CD1c-positive myeloid dendritic cell (primary cell): ENCODE data around the gene TMCO4.

Experiments
- DNase-seq: peaks from one replicate; pipeline ENCODE4 v3.0.0-alpha.2; 2016; ENCODE audit errors: extremely low spot score

Gene TMCO4

DNA sequence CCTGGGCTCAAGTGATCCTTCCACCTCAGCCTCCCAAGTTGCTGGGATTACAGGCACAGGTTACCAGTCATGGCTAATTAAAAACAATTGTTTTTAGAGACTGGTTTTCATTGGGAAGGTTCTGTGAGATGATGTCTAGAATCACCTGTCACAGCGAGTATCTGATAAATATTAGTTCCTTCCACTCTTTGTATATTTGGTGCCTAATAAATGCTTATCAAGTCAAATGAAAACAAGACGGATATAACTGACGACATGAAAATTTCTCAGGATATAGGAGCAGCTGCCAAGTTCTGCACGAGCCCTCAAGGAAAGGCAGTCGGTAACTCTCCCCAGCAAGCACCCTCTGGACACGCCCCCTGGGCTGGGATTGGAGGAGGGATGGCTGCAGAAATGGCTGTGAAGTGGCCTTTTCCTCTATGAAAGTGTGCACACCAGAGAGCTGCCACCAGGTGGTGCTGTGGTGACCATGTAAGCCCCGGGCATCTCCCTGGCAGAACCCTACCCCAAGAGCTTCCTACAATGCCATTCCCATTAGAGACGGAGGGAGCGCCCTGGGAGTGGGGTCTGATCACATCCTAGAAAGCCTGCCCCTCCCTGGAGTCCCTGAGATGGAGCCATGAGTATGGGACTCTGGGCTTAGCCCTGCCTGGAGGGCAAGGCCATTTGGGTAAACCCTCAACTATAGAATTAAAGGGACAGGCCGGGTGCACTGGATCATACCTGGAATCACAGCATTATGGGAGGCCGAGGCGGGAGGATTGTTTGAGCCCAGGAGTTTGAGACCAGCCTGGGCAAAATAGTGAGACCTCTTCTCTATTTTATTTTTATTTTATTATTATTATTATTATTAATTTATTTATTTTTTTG, 84.1 kb downstream of the TMCO4 start:
- DNase-seq, result peak; percentile 89

DNA sequence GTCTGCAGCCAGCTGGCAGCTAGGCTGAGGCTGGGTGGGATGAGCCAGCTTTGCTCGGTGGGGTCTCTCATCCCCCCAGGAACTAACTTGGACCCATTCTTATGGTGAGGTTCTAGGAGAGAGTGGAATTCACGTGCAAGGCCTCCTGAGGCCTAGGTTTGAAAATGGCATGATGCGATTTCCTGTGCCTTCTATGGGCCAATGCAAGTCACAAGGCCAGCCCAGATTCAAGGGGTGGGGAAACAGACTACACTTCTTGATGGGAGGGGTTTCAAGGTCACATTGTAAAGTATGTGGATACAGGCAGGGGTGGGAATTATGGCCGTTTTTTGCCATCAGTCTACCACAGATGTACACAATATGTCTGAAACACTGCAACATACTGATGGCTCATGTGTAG, 86.8 kb downstream of the TMCO4 start:
- DNase-seq, result no peak

DNA sequence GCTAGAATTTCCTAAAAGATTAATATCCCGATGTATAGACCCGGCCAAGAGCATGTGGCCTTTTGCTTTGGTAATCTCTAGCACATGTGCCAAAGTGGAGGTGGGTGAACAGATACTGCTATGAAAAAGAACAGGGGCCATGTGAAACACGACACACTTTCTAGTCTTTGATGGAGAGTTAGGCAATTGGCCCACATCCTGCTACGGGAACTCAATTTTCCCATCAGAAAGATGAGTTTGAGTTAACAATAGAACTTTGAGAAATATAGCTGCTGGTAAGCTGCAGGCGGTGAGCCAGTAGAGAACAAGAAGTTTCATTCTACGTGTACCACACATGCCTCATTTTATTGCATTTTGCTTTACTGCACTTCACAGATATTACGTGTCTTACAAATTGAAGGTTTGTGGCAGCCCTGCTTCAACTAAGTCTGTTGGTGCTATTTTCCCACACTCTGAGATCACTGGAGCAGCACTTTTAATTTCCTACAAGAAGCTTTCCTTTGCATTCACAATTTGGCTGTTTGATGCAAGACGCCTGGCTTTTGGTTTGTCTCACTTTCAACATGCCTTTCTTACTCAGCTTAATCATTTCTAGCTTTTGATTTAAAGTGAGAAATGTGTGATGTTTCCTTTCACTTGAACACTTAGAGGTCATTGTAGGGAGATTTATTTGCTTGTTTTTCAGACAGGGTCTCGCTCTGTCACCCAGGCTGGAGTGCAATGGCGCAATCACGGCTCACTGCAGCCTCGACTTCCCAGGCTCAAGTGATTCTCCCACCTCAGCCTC, 88.7 kb downstream of the TMCO4 start:
- no peak for DNase-seq

DNA sequence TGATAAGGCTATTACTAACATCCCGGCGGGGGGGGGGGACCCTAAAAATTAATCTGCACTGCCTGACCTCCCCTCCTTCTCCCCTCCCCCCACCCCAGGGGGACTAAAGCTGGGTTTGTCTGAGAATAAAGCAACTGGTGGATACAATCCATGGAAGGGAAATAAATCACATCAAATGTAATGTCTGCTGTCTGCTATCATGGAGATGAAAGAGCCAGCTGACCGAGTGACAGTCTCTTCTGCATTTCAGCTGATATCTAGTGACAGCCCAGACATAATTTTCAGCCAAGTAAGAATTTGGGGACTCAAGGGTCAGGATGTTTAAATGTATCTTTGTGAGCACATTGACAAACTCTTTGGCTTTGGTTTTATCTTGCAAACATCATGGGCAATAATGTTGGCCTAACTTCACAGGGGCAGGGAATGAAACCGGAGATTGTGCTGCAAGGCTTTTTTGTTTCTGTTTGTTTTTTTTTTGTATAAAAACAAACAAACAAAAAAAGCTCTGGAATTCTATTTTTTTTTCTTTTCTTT, 90.4 kb downstream of the TMCO4 start:
- no peak for DNase-seq

DNA sequence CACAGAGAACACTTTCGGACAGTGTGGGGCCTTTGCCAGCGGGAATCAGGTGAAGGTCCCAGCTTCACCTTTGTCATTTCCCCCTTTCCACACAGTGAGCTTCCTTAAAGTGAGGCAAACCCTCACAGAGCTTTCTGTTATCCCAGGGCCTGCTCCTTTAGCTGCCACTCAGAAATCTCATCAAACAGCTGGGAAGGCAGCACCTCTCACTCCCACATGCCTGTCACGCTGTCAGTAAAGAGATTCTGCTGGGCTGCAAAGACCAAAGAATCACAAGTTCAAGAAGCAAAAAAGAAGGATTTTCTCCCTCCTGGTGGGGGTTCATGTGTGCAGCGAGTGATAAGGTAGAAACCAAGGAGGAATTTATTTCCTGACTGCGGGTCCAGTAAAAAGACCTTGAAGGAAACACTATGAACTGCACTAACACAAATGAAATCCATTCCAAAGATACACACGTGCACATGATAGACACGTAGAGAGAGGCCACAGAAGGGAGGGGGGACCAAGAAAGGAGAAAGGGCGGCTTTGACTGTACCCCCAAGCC, 91.1 kb downstream of the TMCO4 start:
- DNase-seq, result no peak

DNA sequence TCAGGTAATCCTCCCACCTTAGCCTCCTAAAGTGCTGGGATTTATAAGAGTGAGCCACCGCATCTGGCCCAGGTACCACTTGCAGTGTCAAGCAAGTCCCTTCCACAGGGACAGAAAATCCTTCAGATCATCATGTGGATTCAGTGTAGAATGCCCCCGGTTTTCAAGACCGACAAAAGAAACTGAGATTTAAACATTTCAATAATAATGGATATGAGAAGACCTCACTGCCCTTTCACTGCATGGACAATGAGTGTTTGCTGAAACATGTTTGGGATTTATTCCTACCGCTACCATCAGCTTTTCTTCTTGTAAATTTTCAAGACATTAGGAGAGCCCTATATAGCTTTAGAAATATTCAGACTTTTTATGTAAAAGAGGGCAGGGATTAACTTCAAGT, 93.6 kb downstream of the TMCO4 start:
- DNase-seq, result no peak

DNA sequence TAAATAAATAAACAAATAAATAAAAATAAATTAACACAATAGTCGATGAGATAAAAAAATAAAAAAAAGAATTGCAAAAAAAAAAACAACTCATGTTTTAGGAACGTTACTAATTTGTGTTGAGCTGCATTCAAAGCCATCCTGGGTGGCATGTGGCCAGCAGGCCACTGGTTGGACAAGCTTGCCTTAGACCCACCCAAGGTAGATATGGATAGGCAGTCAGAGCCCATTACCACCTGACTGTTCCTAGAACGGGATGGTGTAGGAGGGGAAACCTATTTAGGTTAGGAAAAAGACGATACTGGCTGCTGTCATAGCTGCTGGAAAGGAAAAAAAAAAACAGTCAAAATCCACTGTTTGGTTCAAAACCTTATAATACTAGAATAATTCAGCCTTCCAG, 94.3 kb downstream of the TMCO4 start:
- DNase-seq, result no peak

DNA sequence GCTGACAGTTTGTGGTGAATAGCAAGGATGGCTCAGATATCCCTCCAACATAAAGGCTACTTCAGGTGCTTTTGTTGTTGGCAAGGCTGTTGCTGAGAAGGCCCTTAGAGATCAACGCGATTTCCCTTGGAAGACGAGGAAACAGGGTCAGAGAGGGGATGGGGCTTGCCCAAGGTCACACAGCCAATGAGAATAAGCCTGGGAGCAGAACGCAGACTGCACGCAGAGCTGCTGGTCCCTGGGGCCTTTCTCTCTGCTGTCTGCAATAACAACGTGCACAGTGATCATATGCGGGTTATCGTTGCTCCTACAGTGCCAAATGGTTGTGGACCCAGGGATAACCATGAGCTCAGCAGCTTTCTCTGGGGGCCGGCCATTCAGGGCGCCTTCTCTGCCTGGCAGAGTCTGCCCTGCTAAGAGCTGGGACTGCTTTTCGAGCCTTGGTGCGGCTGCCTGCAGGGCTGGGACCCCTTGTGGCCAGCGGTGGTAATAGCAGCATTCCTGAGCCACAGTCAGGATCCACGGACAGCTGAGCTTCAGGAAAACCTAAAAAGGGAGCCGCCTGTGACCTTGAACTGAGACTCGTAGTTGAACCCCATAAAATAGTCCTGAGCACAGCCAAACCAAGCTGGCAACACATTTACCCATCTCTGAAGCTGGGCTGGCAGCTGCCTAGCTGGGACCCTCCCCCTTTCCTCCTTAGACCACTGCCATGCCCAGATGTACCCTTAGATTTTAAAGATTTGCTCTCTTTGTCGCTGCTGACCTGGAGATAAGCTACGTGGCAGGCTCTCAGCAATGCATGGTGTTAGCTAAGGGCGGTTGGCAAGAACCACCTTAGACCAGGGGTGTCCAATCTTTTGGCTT, 95.2 kb downstream of the TMCO4 start:
- peak; percentile 39 for DNase-seq

DNA sequence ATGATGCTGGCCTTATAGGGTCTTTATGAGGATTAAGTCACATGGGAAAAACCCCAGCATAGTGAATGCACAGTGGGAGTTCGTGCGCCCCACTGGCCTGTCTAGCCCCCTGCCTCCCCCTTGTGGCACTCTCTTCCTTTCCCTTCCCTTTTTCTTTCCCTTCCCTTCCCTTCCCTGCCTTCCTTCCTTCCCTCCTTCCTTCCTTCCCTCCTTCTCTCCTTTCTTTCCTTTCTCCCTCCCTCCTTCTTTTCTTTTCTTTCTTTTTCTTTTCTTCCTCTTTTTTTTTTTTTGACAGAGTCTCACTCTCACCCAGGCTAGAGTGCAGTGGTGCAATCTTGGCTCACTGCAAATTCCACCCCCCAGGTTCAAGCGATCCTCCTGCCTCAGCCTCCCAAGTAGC, 96.4 kb downstream of the TMCO4 start:
- no peak for DNase-seq

DNA sequence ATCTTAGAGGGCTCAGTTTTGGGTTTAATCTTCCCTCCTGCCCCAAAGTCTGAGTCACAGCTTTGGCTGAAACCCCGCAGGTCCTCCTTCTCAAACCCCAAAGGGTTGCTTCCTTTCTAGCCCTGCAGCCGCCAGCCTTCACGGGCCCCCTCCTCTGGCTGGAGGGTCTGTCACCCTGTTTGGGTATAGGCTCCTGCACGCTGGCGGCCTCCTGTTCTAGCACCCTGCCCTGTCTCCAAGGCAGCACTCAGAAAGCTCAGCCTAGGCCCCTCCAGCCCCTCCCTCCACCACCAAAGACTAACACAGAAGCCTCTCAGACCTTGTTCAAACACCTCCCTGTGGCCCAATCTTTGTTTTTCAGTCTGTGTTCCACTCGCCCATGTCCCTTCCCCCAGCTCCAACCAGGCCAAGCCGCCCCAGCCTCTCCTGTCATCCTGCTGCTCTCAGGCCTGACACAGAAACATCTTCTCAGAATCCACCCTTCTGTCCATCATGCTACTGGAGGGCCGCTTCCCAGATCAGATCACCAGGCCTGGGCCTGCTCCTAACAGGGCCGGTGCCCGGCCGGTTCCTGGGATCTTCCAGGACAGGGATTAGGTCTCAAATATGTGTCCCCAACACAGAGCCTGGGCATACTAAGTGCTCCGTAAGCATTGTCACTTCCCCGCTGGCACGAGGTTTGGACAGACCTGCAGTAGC, 99.5 kb downstream of the TMCO4 start:
- DNase-seq, result no peak

DNA sequence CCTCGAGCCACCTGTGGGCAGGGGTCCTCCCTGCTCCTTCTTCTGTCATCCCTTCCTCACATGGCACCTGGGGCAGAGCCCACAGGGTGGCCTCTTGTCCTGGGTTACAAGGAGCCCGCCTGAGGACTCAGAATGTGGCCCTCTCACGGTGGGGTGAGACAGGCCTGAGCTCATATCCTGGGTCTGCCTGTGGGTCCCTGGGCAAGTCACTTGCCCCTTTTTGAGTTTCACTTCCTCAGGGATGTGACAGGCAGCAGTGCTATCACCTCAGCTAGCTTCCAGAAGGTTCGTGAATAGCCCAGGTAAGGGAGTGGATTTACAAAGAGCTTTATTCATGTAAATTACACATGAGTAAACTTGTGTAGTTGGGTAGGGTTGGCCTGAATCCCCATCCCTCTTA, 101.5 kb downstream of the TMCO4 start:
- DNase-seq, result no peak

DNA sequence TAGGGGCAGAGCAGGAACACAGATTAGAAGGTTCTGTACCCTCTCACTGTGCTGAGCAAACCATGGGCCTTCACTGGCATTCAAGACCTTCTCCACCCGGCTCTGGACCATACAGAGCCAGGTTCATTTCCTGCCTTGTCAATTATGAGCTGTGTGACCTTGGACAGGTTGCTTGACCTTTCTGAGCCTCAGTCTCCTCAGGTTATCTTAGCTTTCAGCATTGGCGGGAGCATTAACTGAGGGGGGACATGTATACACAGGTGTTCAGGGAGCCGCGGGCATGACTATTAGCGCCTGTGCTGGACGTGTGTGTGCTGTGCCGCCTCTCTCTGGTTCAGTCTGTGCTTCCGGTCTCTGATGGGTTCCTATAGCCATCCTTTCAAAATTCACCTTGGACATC, 102.9 kb downstream of the TMCO4 start:
- no peak for DNase-seq

DNA sequence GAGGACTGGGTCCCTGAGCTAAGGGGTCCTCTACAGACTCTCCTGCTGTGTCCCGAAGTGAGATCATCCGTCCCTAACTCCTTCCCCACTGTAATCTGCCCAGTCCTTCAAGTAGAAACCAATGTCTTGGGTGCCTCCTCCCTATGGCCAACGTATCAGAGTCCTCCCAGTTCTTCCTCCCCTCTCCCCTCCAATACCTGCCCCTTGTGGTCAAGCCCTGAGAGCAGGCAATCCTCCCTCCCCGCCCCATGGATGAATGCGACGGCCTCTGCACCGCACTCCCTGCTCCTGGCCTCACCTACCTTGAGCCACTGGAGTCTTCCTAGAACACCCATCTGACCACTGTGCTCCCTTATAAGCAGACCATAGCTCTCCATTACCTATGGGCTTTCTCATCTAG, 103.9 kb downstream of the TMCO4 start:
- no peak for DNase-seq

DNA sequence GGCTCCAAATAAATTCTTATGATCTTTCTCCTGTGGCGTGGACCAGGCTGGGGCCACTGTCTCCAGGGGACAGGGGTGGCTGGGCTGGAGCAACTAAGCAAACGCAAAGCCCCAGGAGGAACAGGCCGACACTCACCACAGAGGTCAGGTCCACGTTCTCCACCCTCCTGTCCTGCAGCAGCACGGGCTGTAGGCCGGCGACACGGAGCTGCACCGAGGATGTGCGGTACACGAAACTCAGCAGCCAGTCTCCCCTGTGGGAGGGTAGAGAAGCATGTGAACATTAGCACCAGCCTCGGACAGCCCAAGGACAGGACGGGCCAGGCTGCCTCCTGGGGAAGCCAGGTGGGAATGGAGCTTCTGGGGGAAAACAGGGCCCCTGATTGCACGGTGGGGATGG, 105.4 kb downstream of the TMCO4 start:
- no peak for DNase-seq

DNA sequence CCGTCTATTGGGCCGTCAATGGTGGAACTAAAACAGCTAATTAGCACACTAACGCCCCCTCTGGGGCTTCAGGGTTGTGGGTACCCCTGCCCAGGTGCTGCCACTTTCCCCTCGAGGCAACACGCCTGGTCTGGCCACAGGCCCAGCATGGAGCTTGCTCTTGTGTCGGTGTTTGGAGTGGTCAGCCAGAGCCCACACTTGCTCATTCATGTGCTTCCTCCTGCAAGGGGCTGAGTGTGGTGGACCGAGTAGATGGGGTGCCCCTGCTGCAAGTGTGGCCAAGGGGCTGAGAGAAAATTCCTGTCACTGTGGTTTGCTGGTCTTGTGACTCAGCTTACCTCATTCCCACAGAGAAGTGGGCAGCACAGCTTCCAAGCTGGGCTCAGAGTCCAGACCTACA, 109.4 kb downstream of the TMCO4 start:
- no peak for DNase-seq

DNA sequence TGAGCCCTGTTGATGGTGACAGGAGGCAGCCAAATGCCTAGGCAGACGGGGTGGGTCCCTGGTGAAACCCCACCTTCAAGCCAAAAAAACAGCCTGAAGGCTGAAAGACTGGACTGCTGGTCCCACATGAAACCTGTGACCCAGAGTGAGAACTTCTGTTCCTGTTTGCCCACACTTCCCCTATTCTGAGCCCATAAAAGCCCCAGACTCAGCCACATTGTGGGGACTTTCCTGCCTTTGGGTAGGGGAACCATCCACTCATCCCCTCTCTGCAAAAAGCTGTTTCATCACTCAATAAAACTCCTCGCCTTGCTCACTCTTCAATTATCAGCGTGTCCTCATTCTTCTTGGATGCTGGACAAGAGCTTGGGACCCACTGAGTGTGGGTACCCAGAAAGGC, 109.9 kb downstream of the TMCO4 start:
- peak; percentile 17 for DNase-seq

DNA sequence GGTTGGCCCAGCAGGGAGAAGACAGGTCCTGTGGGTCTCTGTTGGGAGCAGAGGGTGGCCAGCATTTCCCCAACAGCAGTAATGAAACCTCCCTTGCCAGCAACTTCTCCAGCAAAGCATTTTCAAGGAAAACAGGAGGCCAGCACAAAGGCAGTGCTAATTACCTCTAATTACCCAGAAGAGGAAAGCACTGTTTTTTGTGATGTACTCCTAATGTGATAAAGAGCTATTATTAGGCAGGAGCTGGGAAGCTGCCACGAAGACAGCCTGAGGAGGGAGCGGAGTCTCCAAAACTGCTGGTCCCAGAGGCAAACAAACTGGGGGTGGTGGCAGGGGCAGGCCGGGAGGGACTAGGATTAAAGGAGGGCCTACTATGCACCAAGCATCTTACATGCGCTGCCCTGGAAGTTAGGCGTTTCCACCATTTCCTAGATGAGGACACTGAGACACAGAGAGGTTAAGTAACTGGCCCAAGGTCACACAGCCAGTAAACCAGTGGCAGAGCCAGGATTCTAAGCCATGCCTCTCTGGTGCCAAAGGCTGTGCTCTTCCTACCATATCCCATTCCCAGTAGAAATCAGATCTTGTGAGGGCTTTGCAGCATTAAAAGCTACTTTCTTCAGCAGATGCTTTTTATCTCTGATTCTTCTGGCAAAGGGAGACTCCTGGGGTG, 110.5 kb downstream of the TMCO4 start:
- DNase-seq, result no peak

DNA sequence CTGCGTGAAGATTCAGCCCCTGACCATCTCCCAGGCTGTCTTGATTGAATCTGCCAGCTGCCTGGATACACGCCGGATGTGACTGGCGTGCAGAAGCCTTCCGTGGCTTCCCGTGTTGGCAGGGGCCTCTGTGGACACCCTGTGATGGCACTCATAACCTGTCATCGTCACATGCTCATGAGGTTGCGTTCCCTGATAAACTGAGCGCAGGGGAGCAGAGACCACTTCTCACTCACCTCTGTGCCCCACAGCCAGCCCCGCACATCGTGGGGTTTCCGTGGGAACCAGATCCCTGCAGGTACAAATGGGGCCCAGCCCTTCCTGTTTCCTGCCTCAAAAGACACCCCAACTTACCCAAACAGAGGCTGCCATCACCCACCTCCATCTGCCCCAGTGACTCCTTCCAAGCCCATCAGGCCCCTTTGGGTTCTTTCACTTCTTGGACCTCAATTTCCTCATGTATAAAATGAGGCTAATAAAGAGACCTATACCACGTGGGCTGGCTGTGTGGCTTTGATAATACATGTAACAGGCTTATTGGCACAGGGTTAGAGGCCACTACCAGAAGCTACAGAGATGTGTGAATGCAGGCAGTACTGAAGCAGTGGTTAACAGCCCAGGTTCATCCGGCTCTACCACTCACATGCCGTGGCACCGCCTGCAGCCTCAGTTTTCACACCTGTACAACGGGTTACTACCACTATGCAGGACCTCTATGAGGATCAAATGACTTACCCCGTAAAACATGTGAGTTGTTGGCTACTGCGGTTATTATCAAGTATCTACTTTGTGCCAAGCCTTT, 111.5 kb downstream of the TMCO4 start:
- no peak for DNase-seq

DNA sequence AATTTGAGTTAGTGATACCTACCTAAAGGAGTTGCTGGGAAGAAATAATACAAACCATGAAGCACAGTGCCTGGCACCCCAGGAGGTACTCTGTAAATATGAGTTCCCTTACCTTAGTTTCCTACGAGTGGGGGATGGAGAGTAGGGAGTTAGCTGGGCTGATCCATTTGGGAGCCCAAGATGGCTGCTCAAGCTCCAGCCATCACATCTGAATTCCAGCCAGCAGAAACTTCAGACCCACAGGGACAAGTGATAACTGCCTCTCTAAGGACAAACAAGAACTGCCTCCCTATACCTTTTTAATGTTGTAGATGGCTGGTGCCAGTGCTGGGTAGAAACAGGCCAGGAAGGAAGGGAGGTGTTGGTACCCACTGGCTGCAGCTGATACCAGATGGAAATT, 112.3 kb downstream of the TMCO4 start:
- DNase-seq, result no peak

DNA sequence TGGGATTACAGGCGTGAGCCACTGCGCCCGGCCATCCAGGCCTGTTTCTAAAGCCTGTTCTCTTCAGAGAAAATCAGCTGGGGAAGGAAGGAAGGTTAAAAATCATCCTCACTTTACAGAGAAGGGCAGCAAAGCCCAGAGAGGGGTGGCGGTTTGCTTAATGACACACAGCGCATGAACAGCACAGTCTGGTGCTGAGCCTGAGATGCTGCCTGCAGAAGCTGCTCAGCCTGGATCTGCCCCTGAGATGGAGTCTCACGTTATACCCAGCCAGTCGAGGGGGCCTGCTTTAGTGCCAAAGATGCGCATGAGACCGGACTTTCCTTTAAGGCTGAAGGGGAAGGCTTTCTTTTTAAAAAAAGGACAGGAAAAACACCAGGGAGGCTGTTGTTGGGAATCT, 113.7 kb downstream of the TMCO4 start:
- DNase-seq, result no peak
